NCI-H1417 treated with DMSO at 0.1 percent for 48 hours (cell line): Measurements from ENCODE around the gene RBKS.
"Not testable (repeated sequence)": the region's sequence is repeated elsewhere in the genome, so short reads cannot be mapped to it uniquely, and the experiment has no call there.

Source experiments
- DNase-seq: peaks from one replicate; lab custom pipeline; 2025; lab: John Stamatoyannopoulos, UW

The RBKS gene

DNA sequence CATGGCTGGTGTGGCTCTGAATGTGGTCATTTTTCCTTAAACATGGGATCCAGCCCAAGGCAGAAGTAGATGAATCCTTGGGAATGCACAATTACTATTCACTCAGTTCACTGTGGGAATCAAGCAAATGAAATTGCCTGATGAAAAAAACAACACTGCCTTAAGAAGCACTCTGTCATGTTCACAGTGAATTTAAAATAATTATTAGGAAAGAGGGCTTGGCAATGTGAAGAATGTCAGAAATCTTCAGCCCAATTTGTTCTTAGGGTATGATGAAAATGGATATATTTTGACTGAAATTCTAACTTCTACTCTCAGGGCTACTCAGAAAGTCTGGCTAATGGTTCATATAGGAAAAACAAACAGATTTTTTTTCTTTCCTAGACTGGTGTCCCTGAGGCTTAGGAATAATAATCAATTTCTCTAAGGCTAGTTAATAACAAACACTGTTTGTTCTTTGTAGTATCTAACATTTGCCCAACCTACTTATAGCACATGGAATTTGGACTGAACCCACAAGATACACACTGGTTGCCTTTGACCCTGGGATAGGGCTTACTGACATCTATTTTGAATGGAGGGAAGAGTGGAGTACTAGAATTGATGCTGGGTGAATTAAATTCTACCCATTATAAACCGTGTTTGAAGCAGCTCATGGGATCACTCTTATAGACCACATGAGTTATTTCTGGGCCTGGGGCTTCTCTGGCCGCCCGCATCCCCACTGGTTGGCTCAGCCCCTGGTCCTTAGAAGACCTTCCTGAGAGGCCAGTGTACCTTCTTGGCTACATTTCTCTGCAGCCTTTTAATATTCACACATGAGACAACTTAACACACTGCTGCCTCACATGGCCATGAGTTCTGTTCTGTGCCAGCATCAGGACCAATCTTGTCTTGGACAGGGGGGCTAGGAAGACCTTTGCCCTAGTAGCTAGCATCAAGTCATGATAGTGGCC, 127.0 kb downstream of the RBKS start:
- DNase-seq = no peak

GRCh38 chr2:27756544-27757498, 133.4 kb downstream of the RBKS start:
- DNase-seq = no peak

DNA sequence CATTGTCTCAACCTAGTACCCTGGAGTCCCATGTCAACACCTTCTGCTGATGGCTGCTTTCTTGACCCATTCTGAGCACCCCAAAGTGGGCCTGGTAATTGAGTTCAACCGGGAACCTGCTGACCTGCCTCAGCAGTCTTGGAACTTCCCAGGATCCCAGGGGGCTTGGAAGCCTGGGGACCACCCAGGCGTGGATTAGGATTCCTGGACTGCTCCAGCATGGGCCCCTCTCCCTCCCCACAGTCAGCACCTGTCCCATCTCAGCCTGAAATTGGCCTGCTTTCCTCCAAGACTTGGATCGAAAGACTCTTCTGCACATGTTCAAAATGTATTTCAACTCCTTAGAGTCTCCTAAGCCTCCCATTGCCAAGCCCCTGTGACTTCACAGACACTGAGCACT, 134.1 kb downstream of the RBKS start:
- no peak for DNase-seq

DNA sequence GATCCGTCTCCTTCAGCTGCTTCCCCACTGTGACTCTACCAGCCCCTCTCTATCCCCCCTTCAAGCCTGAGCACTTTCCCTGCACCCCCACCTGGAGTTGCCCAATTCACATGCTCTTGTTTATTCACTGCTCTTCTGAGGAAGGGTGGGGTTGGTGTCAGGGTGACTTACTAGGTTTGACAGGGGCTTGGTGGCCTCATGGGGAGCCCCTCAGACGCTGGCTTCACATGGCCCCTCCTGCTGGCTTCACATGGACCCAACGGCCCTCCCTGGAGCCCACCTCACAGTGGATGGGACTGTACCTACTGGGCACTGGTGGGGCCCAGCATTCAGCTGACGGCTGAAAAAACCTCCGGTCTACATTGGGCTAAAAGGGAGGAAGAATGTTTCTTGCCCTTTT, 135.4 kb downstream of the RBKS start:
- DNase-seq = no peak

DNA sequence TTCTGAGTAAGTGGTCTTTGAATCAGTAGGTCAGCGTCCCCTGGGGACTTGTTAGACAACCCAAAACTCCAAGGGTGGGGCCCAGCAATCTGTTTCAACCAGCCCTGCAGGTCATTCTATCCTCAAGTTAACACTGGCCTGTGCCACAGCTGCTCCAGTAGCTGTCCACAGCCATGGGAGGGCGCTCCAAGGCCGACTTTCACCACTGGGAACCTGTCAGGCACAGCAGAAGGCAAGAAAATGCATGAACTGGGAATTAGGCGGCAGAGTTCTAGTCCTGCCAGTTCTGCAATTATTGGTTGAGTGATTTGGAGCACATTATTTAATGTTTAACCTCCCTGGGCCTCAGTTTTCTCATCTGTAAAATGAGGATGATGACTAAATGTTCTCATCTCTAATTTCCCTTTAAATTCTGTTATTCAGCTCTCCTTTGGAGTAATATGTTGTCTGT, 136.0 kb downstream of the RBKS start:
- DNase-seq = no peak

GRCh38 chr2:27752551-27753237, 137.5 kb downstream of the RBKS start:
- peak; percentile 83 for DNase-seq

DNA sequence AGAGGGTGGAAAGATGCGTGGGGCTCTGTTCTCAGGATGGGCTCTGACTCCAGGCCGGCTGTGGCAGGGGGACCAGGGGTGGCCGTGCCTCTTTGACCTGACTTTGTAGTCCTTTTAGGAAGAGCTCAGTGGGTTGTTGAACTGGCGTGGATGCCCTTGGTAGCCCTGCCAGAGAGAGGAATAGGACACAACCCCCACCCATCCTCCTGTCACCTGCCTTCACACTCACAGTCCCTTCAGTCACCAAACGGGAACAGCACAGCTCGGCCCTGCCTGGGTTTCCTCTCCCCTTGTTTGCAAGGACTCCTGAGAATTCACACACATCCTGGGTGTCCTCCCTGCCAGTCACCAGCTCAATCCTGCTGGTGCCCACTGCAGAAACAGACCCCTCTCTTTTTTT, 138.8 kb downstream of the RBKS start:
- DNase-seq = no peak

DNA sequence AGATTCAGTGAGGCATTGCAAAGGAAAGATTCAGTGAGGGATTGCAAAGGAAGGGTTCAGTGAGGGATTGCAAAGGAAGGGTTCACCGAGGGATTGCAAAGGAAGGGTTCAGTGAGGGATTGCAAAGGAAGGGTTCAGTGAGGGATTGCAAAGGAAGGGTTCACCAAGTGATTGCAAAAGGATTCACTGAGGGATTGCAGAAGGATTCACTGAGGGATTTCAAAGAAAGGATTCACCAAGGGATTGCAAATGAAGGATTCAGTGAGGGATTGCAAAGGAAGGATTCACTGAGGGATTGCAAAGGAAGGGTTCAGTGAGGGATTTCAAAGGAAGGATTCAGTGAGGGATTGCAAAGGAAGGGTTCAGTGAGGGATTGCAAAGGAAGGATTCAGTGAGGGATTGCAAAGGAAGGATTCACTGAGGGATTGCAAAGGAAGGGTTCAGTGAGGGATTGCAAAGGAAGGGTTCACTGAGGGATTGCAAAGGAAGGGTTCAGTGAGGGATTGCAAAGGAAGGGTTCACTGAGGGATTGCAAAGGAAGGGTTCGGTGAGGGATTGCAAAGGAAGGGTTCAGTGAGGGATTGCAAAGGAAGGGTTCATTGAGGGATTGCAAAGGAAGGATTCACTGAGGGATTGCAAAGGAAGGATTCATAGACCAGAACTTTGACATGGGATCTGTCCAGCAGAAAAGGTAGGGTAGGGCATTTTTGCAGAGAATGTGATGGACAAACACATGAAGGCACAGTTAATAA, 141.2 kb downstream of the RBKS start:
- DNase-seq = not testable (repeated sequence)

GRCh38 chr2:27747827-27748352, 142.3 kb downstream of the RBKS start:
- DNase-seq = no peak

DNA sequence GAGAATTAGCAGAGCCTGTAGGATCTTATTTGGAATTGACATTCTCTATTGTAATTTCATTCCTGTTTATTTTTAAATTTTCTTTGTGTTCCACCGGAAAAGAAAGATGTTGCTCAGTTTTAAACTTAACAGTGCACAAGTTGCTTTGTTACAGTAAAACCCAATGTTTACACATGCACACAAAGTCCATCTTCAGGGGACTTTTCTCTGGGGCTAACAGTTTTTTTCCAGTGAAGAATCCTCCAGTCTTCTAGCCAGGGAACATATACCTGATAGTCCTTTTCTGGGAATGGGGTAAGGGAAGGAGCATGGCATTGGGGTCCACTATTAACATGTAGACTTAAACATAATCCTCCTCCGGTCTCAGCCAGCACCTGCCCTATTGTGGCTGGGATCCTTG, 143.9 kb downstream of the RBKS start:
- no peak for DNase-seq

DNA sequence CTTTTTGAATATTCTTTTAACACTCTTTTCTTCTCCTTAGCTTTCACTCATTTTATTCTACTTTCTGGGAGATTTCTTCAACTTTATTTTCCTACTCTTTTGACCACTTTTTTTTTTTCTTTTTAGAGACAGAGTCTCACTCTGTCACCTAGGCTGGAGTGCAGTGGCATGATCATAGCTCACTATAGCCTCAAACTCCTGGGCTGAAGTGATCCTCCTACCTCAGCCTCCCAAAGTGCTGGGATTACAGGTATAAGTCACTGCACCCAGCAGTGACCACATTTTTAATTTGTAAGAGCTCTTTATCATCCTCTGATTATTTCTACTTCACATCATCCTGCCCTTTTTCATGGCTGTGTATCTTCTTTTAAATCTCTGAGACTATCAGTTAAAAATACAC, 144.7 kb downstream of the RBKS start:
- not testable (repeated sequence) for DNase-seq

GRCh38 chr2:27742571-27742970, 147.6 kb downstream of the RBKS start:
- DNase-seq = no peak

DNA sequence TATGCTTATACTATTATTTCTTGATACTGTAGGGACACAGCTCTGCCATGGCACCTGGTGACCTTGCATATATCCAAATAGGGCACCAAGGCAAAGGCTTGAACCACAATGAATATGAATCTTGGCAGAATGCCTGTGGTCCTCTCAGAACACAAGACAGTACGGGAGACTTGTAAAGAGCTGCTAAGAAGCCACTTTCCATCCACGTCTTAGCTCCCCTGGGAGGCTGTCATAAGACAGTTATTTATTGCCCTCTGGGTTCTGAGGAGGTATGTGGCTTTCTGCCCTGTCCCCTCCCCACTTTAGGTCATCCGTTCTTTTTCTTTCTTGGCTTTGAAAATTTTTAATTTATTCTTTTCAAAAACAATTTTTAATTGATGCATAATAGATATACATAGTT, 148.5 kb downstream of the RBKS start:
- DNase-seq = no peak

DNA sequence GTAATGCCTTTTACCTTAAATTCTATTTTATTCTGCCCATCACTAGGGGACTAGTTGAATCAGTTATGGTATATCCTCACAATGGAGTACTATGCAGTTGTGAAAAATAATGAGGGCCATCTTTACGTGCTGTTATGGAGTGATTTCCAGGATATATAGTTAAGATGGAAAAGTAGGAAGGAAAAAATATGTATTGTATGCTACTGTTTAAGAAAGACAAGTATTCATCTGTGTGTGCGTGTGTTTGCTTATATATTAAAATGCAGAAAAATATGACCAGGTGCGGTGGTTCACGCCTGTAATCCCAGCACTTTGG, 151.2 kb downstream of the RBKS start:
- DNase-seq = no peak

DNA sequence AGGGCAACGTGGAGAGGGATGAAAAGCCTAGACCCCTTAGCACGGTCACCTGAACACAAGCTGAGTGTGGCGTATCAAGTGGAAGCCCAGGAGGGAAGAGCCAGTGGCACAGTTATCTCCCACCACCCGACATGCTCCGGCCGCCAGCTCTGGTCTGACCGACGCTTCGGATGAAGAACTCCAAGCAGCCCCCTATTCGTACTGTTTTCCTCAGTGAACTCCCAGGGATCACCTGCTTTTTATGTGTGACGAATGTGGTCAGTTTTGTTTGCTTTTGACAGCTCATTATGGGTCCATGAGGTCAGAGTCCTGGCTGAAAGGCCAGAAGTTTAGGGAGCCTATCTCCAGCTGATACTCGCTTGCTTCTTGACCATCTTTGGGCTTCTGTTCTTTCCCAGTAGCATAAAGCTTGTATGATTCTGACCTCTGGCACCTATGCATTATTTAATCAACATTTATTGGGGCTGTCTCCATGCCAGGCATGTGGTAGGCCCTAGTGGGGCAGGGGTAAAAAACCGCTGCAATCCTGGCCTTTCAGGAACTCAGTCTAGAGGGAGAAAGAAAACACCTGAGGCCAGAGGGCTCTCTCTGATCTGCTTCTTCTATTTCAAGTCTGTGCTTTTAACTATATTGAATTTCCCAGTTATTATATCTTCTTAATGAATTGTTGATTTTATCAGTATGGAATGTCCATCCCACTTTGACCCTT, 151.7 kb downstream of the RBKS start:
- no peak for DNase-seq

- DNase-seq = no peak
Measured at GRCh38 chr2:27737676-27738348, 152.4 kb downstream of the RBKS start.

DNA sequence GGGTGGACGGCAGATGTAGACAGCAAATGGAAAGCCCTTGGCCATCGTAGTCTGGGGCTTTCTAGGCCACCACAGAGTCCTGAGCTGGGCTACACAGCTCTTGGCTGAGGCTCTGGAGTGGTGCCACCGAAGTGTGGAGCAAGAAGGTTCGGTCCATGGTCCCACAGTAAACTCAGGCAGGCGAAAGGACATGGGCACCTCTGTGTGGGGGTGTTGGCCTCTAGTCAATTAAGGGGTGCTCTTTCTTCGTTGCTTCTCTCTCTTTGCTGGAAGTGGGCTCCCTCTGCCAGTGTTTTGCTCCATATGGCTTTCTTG, 153.3 kb downstream of the RBKS start:
- no peak for DNase-seq

GRCh38 chr2:27736031-27736889, 153.9 kb downstream of the RBKS start:
- DNase-seq = no peak

GRCh38 chr2:27735263-27735904, 154.8 kb downstream of the RBKS start:
- DNase-seq = no peak
